Pancreas (tissue), 10 donors: Measurements from ENCODE around the gene NADK2. TPM values are rescaled to one million over a fixed set of nuclear protein-coding genes. Genes with fewer than 3 reads are reported as not detected.

Source experiments
- ATAC-seq, 4 donors: fragments of 200-7000 bp; cut with Tn5 transposase; one replicate each; pipeline versions ENCODE4 v1.8.0 to v1.9.1; 2020; ENCODE audit warnings: mild to moderate bottlenecking in 4 of 4, moderate library complexity in 4 of 4
- DNase-seq, 6 donors: peaks; one replicate each; pipeline ENCODE4 v3.0.0-alpha.2; 2020
- FAIRE-seq: peaks from 2 replicates; lab custom pipeline; 2012; peaks lifted over from hg19 to GRCh38; lab: Jason Lieb, UNC
- H3K27ac ChIP-seq, 4 donors: fragments of 200-600 bp; sonication (generic); 1 replicate in 3 of 4; 2 replicates in 1 of 4; pipeline versions ENCODE4 v1.5.0 to v1.8.0; 2020
- H3K27me3 ChIP-seq, 4 donors: fragments of 200-600 bp; one replicate each; pipeline ENCODE4 v1.8.0; 2021
- H3K36me3 ChIP-seq, 3 donors: fragments of 200-600 bp; sonication (generic) in 1 of 3; one replicate each; pipeline versions ENCODE4 v1.5.0 to v1.8.0; 2020 to 2021
- H3K4me1 ChIP-seq, 3 donors: fragments of 200-600 bp; one replicate each; pipeline ENCODE4 v1.8.0; 2021
- H3K4me3 ChIP-seq, 4 donors: fragments of 200-600 bp; sonication (generic) in 2 of 4; one replicate each; pipeline versions ENCODE4 v1.5.0 to v1.8.0; 2020 to 2021
- H3K9me3 ChIP-seq, 4 donors: fragments of 200-600 bp; one replicate each; pipeline ENCODE4 v1.8.0; 2021
- WGBS, 2 donors: extraction: QIAGEN DNeasy Blood & Tissue Kit; methylation state at CpG; one replicate each; pipeline ENCODE4 v1.1.7; 2013; 5-methylcytosine and 5-hydroxymethylcytosine counted together
- intact Hi-C, 3 donors: fragments of 100-400 bp; cut with DNase I; formaldehyde crosslinking; loops; one replicate each; pipeline versions ENCODE4 v1.11.1 to v1.14.2; 2022
- polyA plus RNA-seq, 2 donors: library from polyadenylated mRNA; stranded (reverse); fragments of 200-250 nt; gene quantifications; one replicate each; pipeline ENCODE4 v1.2.3, GENCODE V29; 2013
- total RNA-seq, 6 donors: library from RNA; stranded (reverse); fragmentation: NEBNext Ultra II Directional in 4 of 6; extraction: Animal tissue kit (Norgen Biotek cat#: 25700) in 4 of 6; gene quantifications; one replicate each; pipeline versions ENCODE4 v1.2.1 to v1.2.4, GENCODE V29; 2021 to 2023
- TF ChIP-seq, protein P1 (sequence below), 4 donors: fragments of 200-600 bp; sonication (generic) in 3 of 4; IDR thresholded peaks; one replicate each; pipeline versions ENCODE4 v1.5.0 to v1.8.0; 2021; ENCODE audit warnings: antibody characterized with exemption in 4 of 4
- donor health status: healthy with polysubstance abuse.
- donor health status: DM: no; HTN: no; CAD: no; lungs with moderate emphysema.
- donor health status: DM: no; HTN: no; CAD: no.
- donor health status: control.
- donor health status: control.
- donor health status: Bipolar disorder and iron deficiency.
- donor health status: DM: yes; HTN: yes; CAD: no.
- donor health status: DM: no; HTN: no; CAD: no.
- donor health status: DM: no; HTN: no; CAD: no.
- donor health status: DM: yes; HTN: yes; CAD: no.

NADK2 gene
- total and polyA plus RNA-seq, 8 donors = 8.6 to 34.1 (median 29.3) TPM

- no peak for FAIRE-seq
Observed at GRCh38 chr5:36236801-36237200, 4.9 kb downstream of the NADK2 start.

DNA sequence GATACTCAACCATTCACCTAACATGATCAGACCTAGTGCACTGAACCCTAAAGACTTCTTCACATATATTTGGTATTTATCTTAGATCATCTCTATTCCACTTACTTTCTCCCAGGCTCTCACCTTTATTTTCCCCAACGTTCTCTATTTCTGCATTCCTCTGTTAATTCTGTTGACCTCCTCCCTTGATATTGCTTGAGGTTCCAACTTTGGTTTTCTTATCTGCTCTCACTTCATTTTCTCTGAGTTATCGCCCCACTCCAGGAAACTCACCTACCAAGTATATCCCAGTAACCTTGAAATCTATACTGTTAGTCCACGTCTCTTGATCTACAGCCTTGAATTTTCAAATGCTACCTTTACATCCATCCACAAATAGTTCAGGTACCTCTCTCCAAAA lies 9.2 kb downstream of the NADK2 start:
- Histone ChIP-seq H3K4me3 (no peak overlapping the region), H3K4me1 (peaks cover 0 to 34% (median 34%) of the 10 kb centered on the region in 3 donors), H3K9me3 (no peaks in the 10 kb centered on the region), H3K27ac (no peak overlapping the region), H3K36me3 (no peaks in the 10 kb centered on the region), H3K27me3 (no peaks in the 10 kb centered on the region)
- DNase-seq (no peak), ATAC-seq (no peak), FAIRE-seq (no peak)
- TF ChIP-seq, protein P1, sequence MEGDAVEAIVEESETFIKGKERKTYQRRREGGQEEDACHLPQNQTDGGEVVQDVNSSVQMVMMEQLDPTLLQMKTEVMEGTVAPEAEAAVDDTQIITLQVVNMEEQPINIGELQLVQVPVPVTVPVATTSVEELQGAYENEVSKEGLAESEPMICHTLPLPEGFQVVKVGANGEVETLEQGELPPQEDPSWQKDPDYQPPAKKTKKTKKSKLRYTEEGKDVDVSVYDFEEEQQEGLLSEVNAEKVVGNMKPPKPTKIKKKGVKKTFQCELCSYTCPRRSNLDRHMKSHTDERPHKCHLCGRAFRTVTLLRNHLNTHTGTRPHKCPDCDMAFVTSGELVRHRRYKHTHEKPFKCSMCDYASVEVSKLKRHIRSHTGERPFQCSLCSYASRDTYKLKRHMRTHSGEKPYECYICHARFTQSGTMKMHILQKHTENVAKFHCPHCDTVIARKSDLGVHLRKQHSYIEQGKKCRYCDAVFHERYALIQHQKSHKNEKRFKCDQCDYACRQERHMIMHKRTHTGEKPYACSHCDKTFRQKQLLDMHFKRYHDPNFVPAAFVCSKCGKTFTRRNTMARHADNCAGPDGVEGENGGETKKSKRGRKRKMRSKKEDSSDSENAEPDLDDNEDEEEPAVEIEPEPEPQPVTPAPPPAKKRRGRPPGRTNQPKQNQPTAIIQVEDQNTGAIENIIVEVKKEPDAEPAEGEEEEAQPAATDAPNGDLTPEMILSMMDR (IDR thresholded peaks at IDR 0.05) = no peak
- intact Hi-C loops = no loop called here
- WGBS, 2 donors = 34 to 37% methylated on average over 3 of the region's 3 CpGs

More at GRCh38 chr5:36236801-36237200, 4.9 kb downstream of the NADK2 start:
- intact Hi-C loops = no loop called here
- no peak for ATAC-seq
- Histone ChIP-seq H3K4me1 (peaks cover 9 to 52% (median 51%) of the 10 kb centered on the region in 3 donors), H3K27me3 (no peaks in the 10 kb centered on the region), H3K4me3 (no peak overlapping the region), H3K9me3 (no peaks in the 10 kb centered on the region), H3K27ac (no peak overlapping the region), H3K36me3 (no peaks in the 10 kb centered on the region)
- TF ChIP-seq, protein P1 (IDR thresholded peaks at IDR 0.05) = no peak
- DNase-seq = no peak

DNA sequence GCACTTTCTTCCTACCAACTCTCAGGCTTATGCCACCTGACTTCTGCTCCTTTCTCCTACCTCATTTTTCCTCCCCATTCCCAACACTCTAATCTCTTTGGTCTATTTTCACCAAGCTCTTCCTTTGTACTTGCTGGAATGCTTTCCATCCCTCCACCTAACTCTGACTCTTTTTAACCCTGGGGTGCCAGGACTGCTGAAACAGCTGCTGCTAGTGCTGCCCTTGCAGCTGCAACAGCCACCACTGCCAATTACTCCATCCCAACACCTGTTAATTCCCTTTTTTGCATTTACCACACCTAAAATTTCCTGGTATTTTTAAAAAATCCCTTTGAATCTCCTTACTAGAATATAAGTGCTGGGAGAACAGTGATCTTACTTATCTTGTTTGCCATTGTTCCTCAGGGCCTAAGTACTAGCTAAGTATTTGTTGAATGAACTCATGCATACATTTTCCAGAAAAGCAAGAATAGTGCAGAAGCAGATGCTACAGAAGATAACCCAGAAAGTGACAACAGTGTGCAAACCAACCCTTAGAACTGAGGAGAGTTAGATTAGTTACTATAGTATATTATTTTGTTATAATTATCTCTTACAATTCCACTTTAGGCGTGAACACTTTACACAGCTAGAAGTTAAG lies 11.5 kb downstream of the NADK2 start:
- Histone ChIP-seq H3K27ac (no peak overlapping the region), H3K36me3 (peaks cover 0 to 5% (median 0%) of the 10 kb centered on the region in 3 donors), H3K4me1 (peaks cover 0 to 23% (median 22%) of the 10 kb centered on the region in 3 donors), H3K4me3 (no peak overlapping the region), H3K27me3 (no peaks in the 10 kb centered on the region), H3K9me3 (no peaks in the 10 kb centered on the region)
- ATAC-seq (no peak), FAIRE-seq (no peak), DNase-seq (no peak)
- 89 to 94% methylated on average over 1 of the region's 1 CpG for WGBS, 2 donors
- intact Hi-C loops = no loop called here
- TF ChIP-seq, protein P1 (IDR thresholded peaks at IDR 0.05) = no peak

- 96 to 98% methylated on average over 7 of the region's 7 CpGs for WGBS, 2 donors
- no peak overlapping the region for H3K27ac ChIP-seq
- no peaks in the 10 kb centered on the region for H3K9me3 ChIP-seq
- H3K27me3 ChIP-seq = no peaks in the 10 kb centered on the region
- DNase-seq (no peak), FAIRE-seq (no peak), ATAC-seq (no peak)
- no peak overlapping the region for H3K4me3 ChIP-seq
- TF ChIP-seq, protein P1 (IDR thresholded peaks at IDR 0.05) = no peak
- H3K4me1 ChIP-seq = peaks cover 0 to 17% (median 14%) of the 10 kb centered on the region in 3 donors
- peaks cover 0 to 18% (median 0%) of the 10 kb centered on the region in 3 donors for H3K36me3 ChIP-seq
- intact Hi-C loops = no loop called here
Observed at GRCh38 chr5:36228505-36228904, 13.2 kb downstream of the NADK2 start.

DNA sequence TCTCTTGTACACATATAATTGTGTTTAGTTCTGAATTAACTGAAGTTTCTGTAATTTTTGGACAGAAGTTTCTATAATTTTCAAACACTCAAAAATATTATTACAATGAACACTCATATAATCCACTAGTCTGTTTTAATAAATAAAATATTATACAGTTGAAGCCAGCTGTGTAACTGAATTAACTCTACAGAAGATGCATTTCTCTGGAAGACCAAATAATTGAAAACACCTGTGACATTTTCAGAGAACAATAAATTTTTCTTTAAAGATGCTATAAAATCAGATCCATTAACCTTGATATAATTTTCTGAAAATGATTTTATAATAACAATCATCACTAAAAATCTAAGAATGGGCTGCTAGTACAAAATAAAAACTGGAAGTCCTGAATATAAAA lies 14.7 kb downstream of the NADK2 start:
- ATAC-seq (no peak), FAIRE-seq (no peak), DNase-seq (no peak)
- TF ChIP-seq, protein P1 (IDR thresholded peaks at IDR 0.05) = no peak
- intact Hi-C loops = no loop called here
- Histone ChIP-seq H3K4me3 (no peak overlapping the region), H3K4me1 (peaks cover 0 to 11% (median 6%) of the 10 kb centered on the region in 3 donors), H3K27ac (no peak overlapping the region), H3K36me3 (peaks cover 0 to 32% (median 0%) of the 10 kb centered on the region in 3 donors), H3K9me3 (no peaks in the 10 kb centered on the region), H3K27me3 (no peaks in the 10 kb centered on the region)
